ENCODE data around the gene IFNG-AS1.
A peak's percentile ranks its signal among the peaks of the same experiment; 100 is the strongest.

The IFNG-AS1 gene

GRCh38 chr12:68001486-68002466, 12.5 kb downstream of the IFNG-AS1 start:
- no peaks in the 10 kb centered on the region for H3K36me3 ChIP-seq (replicated peaks)
- in situ Hi-C loops (cut with MboI; ENCODE audit: low sequenced_read_pairs), result no loop called here
- no peaks in the 10 kb centered on the region for H3K9me3 ChIP-seq
- no peaks in the 10 kb centered on the region for H3K27me3 ChIP-seq (ENCODE audit: low read depth)
- H3K4me1 ChIP-seq, result no peaks in the 10 kb centered on the region
- no peak overlapping the region for H3K4me3 ChIP-seq
- peak in 1 of 2 experiments; percentile 9 for DNase-seq (ENCODE audit: low spot score in 2 of 2)

- no peak for DNase-seq (ENCODE audit: low spot score in 2 of 2)
- in situ Hi-C loops (cut with MboI; ENCODE audit: low sequenced_read_pairs), result no loop called here
- Histone ChIP-seq H3K27me3 (ENCODE audit: low read depth) (no peaks in the 10 kb centered on the region), H3K9me3 (no peaks in the 10 kb centered on the region), H3K36me3 (replicated peaks) (no peaks in the 10 kb centered on the region), H3K4me3 (no peak overlapping the region), H3K4me1 (no peaks in the 10 kb centered on the region)
Measured at GRCh38 chr12:68003777-68004176, 14.5 kb downstream of the IFNG-AS1 start.

GRCh38 chr12:68007033-68007432, 17.8 kb downstream of the IFNG-AS1 start:
- no peaks in the 10 kb centered on the region for H3K9me3 ChIP-seq
- no peaks in the 10 kb centered on the region for H3K4me1 ChIP-seq
- no peak for DNase-seq (ENCODE audit: low spot score in 2 of 2)
- no peak overlapping the region for H3K4me3 ChIP-seq
- in situ Hi-C loops (cut with MboI; ENCODE audit: low sequenced_read_pairs), result no loop called here
- H3K27me3 ChIP-seq (ENCODE audit: low read depth), result no peaks in the 10 kb centered on the region
- H3K36me3 ChIP-seq (replicated peaks), result no peaks in the 10 kb centered on the region

- H3K27me3 ChIP-seq (ENCODE audit: low read depth), result no peaks in the 10 kb centered on the region
- no peak overlapping the region for H3K4me3 ChIP-seq
- in situ Hi-C loops (cut with MboI; ENCODE audit: low sequenced_read_pairs), result no loop called here
- no peak for DNase-seq (ENCODE audit: low spot score in 2 of 2)
- no peaks in the 10 kb centered on the region for H3K9me3 ChIP-seq
- no peaks in the 10 kb centered on the region for H3K36me3 ChIP-seq (replicated peaks)
- no peaks in the 10 kb centered on the region for H3K4me1 ChIP-seq
Measured at GRCh38 chr12:68007466-68007865, 18.2 kb downstream of the IFNG-AS1 start.

- Histone ChIP-seq H3K36me3 (replicated peaks) (no peaks in the 10 kb centered on the region), H3K9me3 (no peaks in the 10 kb centered on the region), H3K4me1 (no peaks in the 10 kb centered on the region), H3K27me3 (ENCODE audit: low read depth) (no peaks in the 10 kb centered on the region), H3K4me3 (no peak overlapping the region)
- in situ Hi-C loops (cut with MboI; ENCODE audit: low sequenced_read_pairs), result no loop called here
- DNase-seq (ENCODE audit: low spot score in 2 of 2), result no peak
Measured at GRCh38 chr12:68011206-68011881, 22.1 kb downstream of the IFNG-AS1 start.

- Histone ChIP-seq H3K4me1 (no peaks in the 10 kb centered on the region), H3K4me3 (no peak overlapping the region), H3K36me3 (replicated peaks) (no peaks in the 10 kb centered on the region), H3K27me3 (ENCODE audit: low read depth) (no peaks in the 10 kb centered on the region), H3K9me3 (no peaks in the 10 kb centered on the region)
- no peak for DNase-seq (ENCODE audit: low spot score in 2 of 2)
- in situ Hi-C loops (cut with MboI; ENCODE audit: low sequenced_read_pairs), result no loop called here
Measured at GRCh38 chr12:68011882-68012207, 22.6 kb downstream of the IFNG-AS1 start.

GRCh38 chr12:68012712-68013111, 23.5 kb downstream of the IFNG-AS1 start:
- Histone ChIP-seq H3K4me1 (no peaks in the 10 kb centered on the region), H3K36me3 (replicated peaks) (no peaks in the 10 kb centered on the region), H3K4me3 (no peak overlapping the region), H3K9me3 (no peaks in the 10 kb centered on the region), H3K27me3 (ENCODE audit: low read depth) (no peaks in the 10 kb centered on the region)
- in situ Hi-C loops (cut with MboI; ENCODE audit: low sequenced_read_pairs), result no loop called here
- no peak for DNase-seq (ENCODE audit: low spot score in 2 of 2)

GRCh38 chr12:68013181-68013580, 23.9 kb downstream of the IFNG-AS1 start:
- Histone ChIP-seq H3K27me3 (ENCODE audit: low read depth) (no peaks in the 10 kb centered on the region), H3K9me3 (no peaks in the 10 kb centered on the region), H3K4me1 (no peaks in the 10 kb centered on the region), H3K36me3 (replicated peaks) (no peaks in the 10 kb centered on the region), H3K4me3 (no peak overlapping the region)
- in situ Hi-C loops (cut with MboI; ENCODE audit: low sequenced_read_pairs), result no loop called here
- DNase-seq (ENCODE audit: low spot score in 2 of 2), result no peak

GRCh38 chr12:68016136-68016535, 26.9 kb downstream of the IFNG-AS1 start:
- in situ Hi-C loops (cut with MboI; ENCODE audit: low sequenced_read_pairs), result no loop called here

GRCh38 chr12:68018315-68018714, 29.1 kb downstream of the IFNG-AS1 start:
- Histone ChIP-seq H3K36me3 (replicated peaks) (no peaks in the 10 kb centered on the region), H3K4me3 (no peak overlapping the region), H3K9me3 (no peaks in the 10 kb centered on the region), H3K4me1 (no peaks in the 10 kb centered on the region), H3K27me3 (ENCODE audit: low read depth) (no peaks in the 10 kb centered on the region)
- in situ Hi-C loops (cut with MboI; ENCODE audit: low sequenced_read_pairs), result no loop called here
- no peak for DNase-seq (ENCODE audit: low spot score in 2 of 2)

More at GRCh38 chr12:68016136-68016535, 26.9 kb downstream of the IFNG-AS1 start:
- Histone ChIP-seq H3K9me3 (no peaks in the 10 kb centered on the region), H3K27me3 (ENCODE audit: low read depth) (no peaks in the 10 kb centered on the region), H3K4me3 (no peak overlapping the region), H3K4me1 (no peaks in the 10 kb centered on the region), H3K36me3 (replicated peaks) (no peaks in the 10 kb centered on the region)
- no peak for DNase-seq (ENCODE audit: low spot score in 2 of 2)

- in situ Hi-C loops (cut with MboI; ENCODE audit: low sequenced_read_pairs), result no loop called here
- H3K9me3 ChIP-seq, result no peaks in the 10 kb centered on the region
Measured at GRCh38 chr12:68020049-68020448, 30.8 kb downstream of the IFNG-AS1 start.

GRCh38 chr12:68020699-68021098, 31.5 kb downstream of the IFNG-AS1 start:
- H3K36me3 ChIP-seq (replicated peaks), result no peaks in the 10 kb centered on the region
- in situ Hi-C loops (cut with MboI; ENCODE audit: low sequenced_read_pairs), result no loop called here

More at GRCh38 chr12:68020049-68020448, 30.8 kb downstream of the IFNG-AS1 start:
- H3K27me3 ChIP-seq (ENCODE audit: low read depth), result no peaks in the 10 kb centered on the region
- DNase-seq (ENCODE audit: low spot score in 2 of 2), result no peak
- no peak overlapping the region for H3K4me3 ChIP-seq
- no peaks in the 10 kb centered on the region for H3K36me3 ChIP-seq (replicated peaks)
- H3K4me1 ChIP-seq, result no peaks in the 10 kb centered on the region

GRCh38 chr12:68028647-68029046, 39.4 kb downstream of the IFNG-AS1 start:
- Histone ChIP-seq H3K27me3 (ENCODE audit: low read depth) (no peaks in the 10 kb centered on the region), H3K4me1 (no peaks in the 10 kb centered on the region), H3K4me3 (no peak overlapping the region), H3K9me3 (no peaks in the 10 kb centered on the region), H3K36me3 (replicated peaks) (no peaks in the 10 kb centered on the region)
- DNase-seq (ENCODE audit: low spot score in 2 of 2), result no peak
- in situ Hi-C loops (cut with MboI; ENCODE audit: low sequenced_read_pairs), result loop anchor here (25.0 kb wide), 2 partner anchors 284 to 659 kb away; partner anchors contain the start of gene NUP107

More at GRCh38 chr12:68020699-68021098, 31.5 kb downstream of the IFNG-AS1 start:
- no peak overlapping the region for H3K4me3 ChIP-seq
- H3K4me1 ChIP-seq, result no peaks in the 10 kb centered on the region
- no peak for DNase-seq (ENCODE audit: low spot score in 2 of 2)
- H3K9me3 ChIP-seq, result no peaks in the 10 kb centered on the region
- no peaks in the 10 kb centered on the region for H3K27me3 ChIP-seq (ENCODE audit: low read depth)

- Histone ChIP-seq H3K36me3 (replicated peaks) (no peaks in the 10 kb centered on the region), H3K4me1 (no peaks in the 10 kb centered on the region), H3K9me3 (no peaks in the 10 kb centered on the region), H3K4me3 (no peak overlapping the region), H3K27me3 (ENCODE audit: low read depth) (no peaks in the 10 kb centered on the region)
- in situ Hi-C loops (cut with MboI; ENCODE audit: low sequenced_read_pairs), result loop anchor here (25.0 kb wide), 2 partner anchors 282 to 657 kb away; partner anchors contain the start of gene NUP107
- no peak for DNase-seq (ENCODE audit: low spot score in 2 of 2)
Measured at GRCh38 chr12:68030248-68030647, 41.0 kb downstream of the IFNG-AS1 start.

Measured in HAP-1 (cell line).